HG03175 (cell line): ENCODE results near the gene KIF11.

Source experiments
- ATAC-seq: cut with Tn5 transposase; IDR thresholded peaks from one replicate; pipeline ENCODE4 v1.9.1; 2021; ENCODE audit warnings: mild to moderate bottlenecking, moderate library complexity; ENCODE audit not compliant: unreplicated experiment

KIF11 gene

DNA sequence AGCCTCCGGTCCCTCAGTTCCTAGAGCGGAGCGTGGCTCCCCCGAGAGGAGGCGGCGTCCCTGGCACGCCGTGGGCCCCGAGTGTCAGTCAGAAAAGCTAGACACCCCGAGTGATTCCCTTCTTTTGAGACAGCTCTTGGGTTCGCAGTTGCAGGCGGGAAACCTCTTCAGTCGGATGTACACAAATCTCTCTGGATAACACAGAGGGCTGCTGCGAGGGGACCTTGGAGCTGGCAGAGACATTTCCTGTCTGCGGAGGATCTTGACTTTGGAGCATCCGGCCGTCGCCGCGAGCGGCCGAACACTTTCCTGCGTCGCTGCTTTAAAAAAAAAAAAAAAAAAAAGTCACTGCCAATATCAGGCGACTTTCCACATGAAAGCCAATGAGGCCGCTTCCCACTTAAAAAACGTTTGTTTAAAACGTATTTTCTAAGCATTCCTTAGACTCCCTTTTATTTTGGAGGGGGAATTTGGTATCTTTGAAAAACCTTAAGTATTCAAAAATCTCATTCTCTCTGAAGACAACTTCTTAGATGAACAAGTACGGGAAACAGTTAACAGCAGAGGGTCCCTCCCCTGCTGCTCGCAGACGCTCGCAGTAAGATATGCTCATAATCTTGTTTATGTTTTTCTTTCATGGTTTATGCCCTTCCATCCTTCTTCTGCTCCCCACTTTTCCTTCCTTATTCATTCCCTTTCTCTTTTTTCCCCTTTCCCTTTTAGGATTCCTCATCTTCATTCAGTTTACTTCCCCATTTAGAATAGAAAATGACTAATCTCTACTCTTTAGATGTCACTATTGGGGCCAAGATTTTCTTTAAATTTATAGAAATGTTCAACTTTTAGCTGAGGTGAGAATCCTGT lies 106.8 kb downstream of the KIF11 start:
- no peak for ATAC-seq

DNA sequence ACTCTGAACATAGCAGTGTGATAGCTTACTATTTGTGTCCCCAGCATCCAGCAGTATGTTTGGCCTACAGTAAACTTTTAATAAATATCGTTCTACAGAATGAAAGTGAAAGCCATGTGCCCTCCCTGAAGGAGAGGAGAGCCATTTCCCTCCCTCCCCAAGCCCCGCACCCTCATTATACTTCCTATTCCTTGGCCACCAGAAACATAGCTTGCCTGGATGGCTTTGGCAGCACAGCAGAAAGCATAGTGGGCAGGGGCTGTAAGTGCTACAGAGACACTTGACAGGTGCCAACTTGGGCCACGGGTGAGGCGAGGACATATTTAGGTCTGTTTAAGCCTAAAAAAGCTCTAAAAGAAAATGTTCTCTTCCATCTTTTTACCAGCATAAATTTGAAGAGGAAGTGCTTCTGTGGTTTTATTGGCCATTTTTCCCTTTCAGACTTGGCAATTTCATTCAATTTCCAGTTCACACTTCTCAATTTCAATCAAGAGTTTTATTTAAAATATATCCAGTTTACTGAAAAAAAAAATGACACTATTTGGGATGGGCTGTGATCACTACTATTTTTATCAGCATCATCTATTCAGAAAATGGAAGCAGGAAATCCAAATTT lies 109.5 kb downstream of the KIF11 start:
- no peak for ATAC-seq
